Right lobe of liver (tissue), 4 donors: ENCODE results near the gene MAPK14.

ENCODE experiments used
- CTCF ChIP-seq, 4 donors: fragments of 200-600 bp in 3 of 4; fragments of 450-650 bp in 1 of 4; IDR thresholded peaks; one replicate each; pipeline versions ENCODE4 v1.5.1 to v1.8.0; 2016 to 2022; ENCODE audit warnings: antibody characterized with exemption in 4 of 4, mild to moderate bottlenecking in 2 of 4
- POLR2A ChIP-seq: fragments of 450-650 bp; IDR thresholded peaks from one replicate; pipeline ENCODE4 v1.6.1; 2017; ENCODE audit warnings: antibody characterized with exemption, mild to moderate bottlenecking
- donor health status: DM: no; HTN: no; CAD: no.
- donor health status: DM: no; HTN: no; CAD: no.
- donor health status: DM: no; HTN: yes; CAD: no.

GRCh38 chr6:36114798-36115408 lies 87.3 kb downstream of the MAPK14 start:
- no peak for TF ChIP-seq CTCF (IDR thresholded peaks at IDR 0.05)
- TF ChIP-seq POLR2A, result no peak
